NCI-H146 (cell line): ENCODE data around the gene BBS5.
"Not testable (repeated sequence)": the region's sequence is repeated elsewhere in the genome, so short reads cannot be mapped to it uniquely, and the experiment has no call there.

ENCODE experiments used
- DNase-seq: peaks from one replicate; lab custom pipeline; 2025; lab: John Stamatoyannopoulos, UW

BBS5 gene

GRCh38 chr2:169486487-169486886, 7.2 kb downstream of the BBS5 start:
- DNase-seq: no peak

GRCh38 chr2:169490834-169491233, 11.5 kb downstream of the BBS5 start:
- no peak for DNase-seq

GRCh38 chr2:169491378-169491777, 12.1 kb downstream of the BBS5 start:
- DNase-seq: no peak

GRCh38 chr2:169493360-169493759, 14.1 kb downstream of the BBS5 start:
- DNase-seq: no peak

- DNase-seq: no peak
These were observed 16.1 kb downstream of the BBS5 start for GRCh38 chr2:169495310-169495928.

GRCh38 chr2:169504651-169505050, 25.4 kb downstream of the BBS5 start:
- DNase-seq: no peak

- DNase-seq: peak; percentile 84
These were observed 28.4 kb downstream of the BBS5 start for GRCh38 chr2:169507698-169508097.

- peak; percentile 65 for DNase-seq
These were observed 30.1 kb downstream of the BBS5 start, which contains the start of gene KLHL41 for GRCh38 chr2:169509298-169509885. Gene KLHL41, plus strand, starts transcription at chr2:169509702. Its CDS starts 77 bp downstream, at chr2:169509779.

- DNase-seq: no peak
These were observed 30.7 kb downstream of the BBS5 start for GRCh38 chr2:169509955-169510354.

- peak; percentile 55 for DNase-seq
These were observed 31.2 kb downstream of the BBS5 start for GRCh38 chr2:169510496-169510895.

- no peak for DNase-seq
These were observed 32.5 kb downstream of the BBS5 start for GRCh38 chr2:169511818-169512217.

- DNase-seq: no peak
These were observed 33.2 kb downstream of the BBS5 start for GRCh38 chr2:169512525-169512924.

- no peak for DNase-seq
These were observed 33.8 kb downstream of the BBS5 start for GRCh38 chr2:169513094-169513493.

GRCh38 chr2:169513926-169514325, 34.6 kb downstream of the BBS5 start:
- DNase-seq: peak; percentile 24

- not testable (repeated sequence) for DNase-seq
These were observed 35.5 kb downstream of the BBS5 start for GRCh38 chr2:169514758-169515157.

- not testable (repeated sequence) for DNase-seq
These were observed 37.2 kb downstream of the BBS5 start for GRCh38 chr2:169516488-169516995.

- DNase-seq: no peak
These were observed 41.6 kb downstream of the BBS5 start for GRCh38 chr2:169520896-169521295.

- no peak for DNase-seq
These were observed 44.4 kb downstream of the BBS5 start for GRCh38 chr2:169523681-169524080.

- no peak for DNase-seq
These were observed 46.1 kb downstream of the BBS5 start for GRCh38 chr2:169525434-169525833.

- no peak for DNase-seq
These were observed 47.2 kb downstream of the BBS5 start for GRCh38 chr2:169526451-169526850.

GRCh38 chr2:169528271-169528701, 49.0 kb downstream of the BBS5 start:
- peak; percentile 26 for DNase-seq

- DNase-seq: not testable (repeated sequence)
These were observed 60.2 kb downstream of the BBS5 start for GRCh38 chr2:169539460-169539859.

- DNase-seq: no peak
These were observed 60.9 kb downstream of the BBS5 start for GRCh38 chr2:169540146-169540545.

GRCh38 chr2:169542433-169542832, 63.1 kb downstream of the BBS5 start:
- DNase-seq: no peak
